IMR-90 (cell line): Measurements from ENCODE around the gene CHMP4B. TPM values are rescaled to one million over a fixed set of nuclear protein-coding genes. Genes with fewer than 3 reads are reported as not detected.

ENCODE experiments used
- ATAC-seq: fragments of 200-7000 bp; cut with Tn5 transposase; 2 replicates; pipeline ENCODE4 v1.9.1; 2020; ENCODE audit warnings: low read depth, mild to moderate bottlenecking, moderate library complexity
- BruUV-seq: library from RNA; stranded (reverse); fragments of 400-500 nt; replicated peaks from 2 replicates; lab custom pipeline; 2021; lab: Mats Ljungman, UMichigan
- CTCF ChIA-PET: fragments of 300-600 bp; formaldehyde crosslinking; extraction: SDS; loops from one replicate; lab custom pipeline; 2021; ENCODE audit warnings: antibody characterized with exemption; lab: Yijun Ruan, JAX
- POLR2A ChIA-PET: fragments of 300-600 bp; sonication (Branson Sonifier 250); formaldehyde crosslinking; loops from one replicate; lab custom pipeline; 2022; ENCODE audit warnings: antibody characterized with exemption; ENCODE audit not compliant: unreplicated experiment; lab: Charles Lee
- DNase-seq: peaks from one replicate; pipeline ENCODE4 v3.0.0; 2013
- H2AFZ ChIP-seq: replicated peaks from 2 replicates; pipeline ENCODE3; 2013; ENCODE audit warnings: low read length, mild to moderate bottlenecking; ENCODE audit not compliant: poor library complexity
- H2AK5ac ChIP-seq: 2 replicates; pipeline ENCODE4 v1.6.1; 2013; ENCODE audit warnings: low read depth, low read length, inconsistent platforms
- H2AK9ac ChIP-seq: replicated peaks from 2 replicates; pipeline ENCODE3; 2013; ENCODE audit warnings: mild to moderate bottlenecking, low read depth, low read length, moderate library complexity; ENCODE audit not compliant: poor library complexity
- H2BK120ac ChIP-seq: 2 replicates; pipeline ENCODE4 v1.6.1; 2013; ENCODE audit warnings: low read depth, low read length, inconsistent platforms
- H2BK15ac ChIP-seq: 3 replicates; pipeline ENCODE4 v1.6.1; 2013; ENCODE audit warnings: low read depth, low read length, inconsistent platforms
- H2BK20ac ChIP-seq: 2 replicates; pipeline ENCODE4 v1.6.1; 2013; ENCODE audit warnings: low read depth, mild to moderate bottlenecking, inconsistent platforms, low read length, moderate library complexity
- H2BK5ac ChIP-seq: 2 replicates; pipeline ENCODE4 v1.6.1; 2013; ENCODE audit warnings: mild to moderate bottlenecking, low read depth, low read length, inconsistent platforms; ENCODE audit not compliant: poor library complexity, severe bottlenecking
- H3K14ac ChIP-seq: replicated peaks from 2 replicates; pipeline ENCODE4 v1.6.1; 2013; ENCODE audit warnings: low read depth, low read length, inconsistent platforms
- H3K18ac ChIP-seq: 2 replicates; pipeline ENCODE4 v1.6.1; 2013; ENCODE audit warnings: low read depth, low read length, control low read depth
- H3K23ac ChIP-seq: 2 replicates; pipeline ENCODE4 v1.6.1; 2013; ENCODE audit warnings: low read depth, low read length, inconsistent platforms
- H3K27ac ChIP-seq: 2 replicates; pipeline ENCODE4 v1.5.1; 2013; ENCODE audit warnings: mild to moderate bottlenecking, control low read depth, low read length; ENCODE audit not compliant: insufficient read depth
- H3K27me3 ChIP-seq: 2 replicates; pipeline ENCODE4 v1.6.1; 2013; ENCODE audit warnings: low read length; ENCODE audit not compliant: control insufficient read depth, insufficient read depth
- H3K36me3 ChIP-seq: 2 replicates; pipeline ENCODE4 v1.6.1; 2013; ENCODE audit warnings: low read length, mixed read lengths; ENCODE audit not compliant: control insufficient read depth, insufficient read depth
- H3K4ac ChIP-seq: 2 replicates; pipeline ENCODE4 v1.6.1; 2013; ENCODE audit warnings: low read depth, low read length, inconsistent platforms
- H3K4me1 ChIP-seq: 2 replicates; pipeline ENCODE4 v1.6.1; 2013; ENCODE audit warnings: low read length, mixed read lengths; ENCODE audit not compliant: control insufficient read depth, insufficient read depth
- H3K4me2 ChIP-seq: 2 replicates; pipeline ENCODE4 v1.6.1; 2013; ENCODE audit warnings: low read depth, mild to moderate bottlenecking, control low read depth, low read length, moderate library complexity
- H3K4me3 ChIP-seq: 2 replicates; pipeline ENCODE4 v1.5.1; 2013; ENCODE audit warnings: low read depth, mild to moderate bottlenecking, control low read depth, low read length, moderate library complexity; ENCODE audit not compliant: insufficient read depth
- H3K56ac ChIP-seq: 2 replicates; pipeline ENCODE4 v1.6.1; 2013; ENCODE audit warnings: low read length, inconsistent platforms; ENCODE audit not compliant: insufficient read depth; ENCODE audit errors: extremely low read depth
- H3K79me1 ChIP-seq, 2 experiments: 2 replicates each; pipeline ENCODE4 v1.6.1; 2013; ENCODE audit warnings: low read length in 2 of 2, inconsistent platforms in 1 of 2, low read depth in 1 of 2
- H3K9ac ChIP-seq: 2 replicates; pipeline ENCODE4 v1.6.1; 2013; ENCODE audit warnings: low read depth, low read length, control low read depth
- H3K9me1 ChIP-seq: 2 replicates; pipeline ENCODE4 v1.6.1; 2013; ENCODE audit warnings: low read length, inconsistent platforms; ENCODE audit not compliant: insufficient read depth
- H3K9me3 ChIP-seq: 2 replicates; pipeline ENCODE4 v1.6.1; 2013; ENCODE audit warnings: low read length; ENCODE audit not compliant: control insufficient read depth, insufficient read depth
- H4K20me1 ChIP-seq: 2 replicates; pipeline ENCODE4 v1.6.1; 2013; ENCODE audit warnings: low read length, inconsistent platforms; ENCODE audit not compliant: insufficient read depth
- H4K5ac ChIP-seq: 2 replicates; pipeline ENCODE4 v1.6.1; 2013; ENCODE audit warnings: mild to moderate bottlenecking, low read depth, low read length, control low read depth
- H4K8ac ChIP-seq, 2 experiments: 2 replicates each; pipeline ENCODE4 v1.6.1; 2013; ENCODE audit warnings: low read depth in 2 of 2, low read length in 2 of 2, control low read depth in 1 of 2, inconsistent platforms in 1 of 2
- H4K91ac ChIP-seq: 2 replicates; pipeline ENCODE4 v1.6.1; 2013; ENCODE audit warnings: low read depth, low read length, inconsistent platforms; ENCODE audit not compliant: insufficient read depth
- BHLHE40 ChIP-seq: fragments of 150-350 bp; IDR thresholded peaks from 2 replicates; pipeline ENCODE4 v1.6.1; 2016; ENCODE audit warnings: mild to moderate bottlenecking, low read depth, low read length
- CEBPB ChIP-seq: IDR thresholded peaks from 2 replicates; pipeline ENCODE4 v1.6.1; 2012; ENCODE audit warnings: low read depth, low read length, improper control_type of control experiment
- FOS ChIP-seq: fragments of 150-350 bp; IDR thresholded peaks from 2 replicates; pipeline ENCODE4 v1.6.1; 2016; ENCODE audit warnings: low read depth, low read length
- MAZ ChIP-seq: IDR thresholded peaks from 2 replicates; pipeline ENCODE4 v1.6.1; 2012; ENCODE audit warnings: low read depth, mild to moderate bottlenecking, low read length, improper control_type of control experiment, moderate library complexity, borderline replicate concordance
- MXI1 ChIP-seq: IDR thresholded peaks from 2 replicates; pipeline ENCODE4 v1.6.1; 2012; ENCODE audit warnings: low read depth, mild to moderate bottlenecking, low read length, moderate library complexity, borderline replicate concordance
- NFE2L2 ChIP-seq: fragments of 150-350 bp; IDR thresholded peaks from 2 replicates; pipeline ENCODE4 v1.6.1; 2016; ENCODE audit warnings: low read depth, mild to moderate bottlenecking, low read length
- POLR2A ChIP-seq: IDR thresholded peaks from 2 replicates; pipeline ENCODE4 v1.6.1; 2012; ENCODE audit warnings: mild to moderate bottlenecking, low read depth, low read length
- RAD21 ChIP-seq: IDR thresholded peaks from 2 replicates; pipeline ENCODE4 v1.6.1; 2012; ENCODE audit warnings: low read length, improper control_type of control experiment
- RCOR1 ChIP-seq: IDR thresholded peaks from 2 replicates; pipeline ENCODE4 v1.6.1; 2012; ENCODE audit warnings: mild to moderate bottlenecking, low read length, improper control_type of control experiment; ENCODE audit not compliant: insufficient replicate concordance
- RFX5 ChIP-seq: IDR thresholded peaks from 2 replicates; pipeline ENCODE4 v1.8.0; 2012; ENCODE audit warnings: low read depth, mild to moderate bottlenecking, low read length, moderate library complexity
- SMC3 ChIP-seq: fragments of 150-350 bp; IDR thresholded peaks from 2 replicates; pipeline ENCODE4 v1.6.1; 2016; ENCODE audit warnings: low read depth, mild to moderate bottlenecking, antibody characterized with exemption, low read length, moderate library complexity
- WGBS, 2 experiments: methylation state at CpG; one replicate each; pipeline versions ENCODE4 v1.1.5 to v1.1.7; 2013; ENCODE audit warnings: missing lambda C conversion rate in 2 of 2; ENCODE audit not compliant: insufficient read length in 1 of 2; ENCODE audit errors: extremely low coverage in 2 of 2; 5-methylcytosine and 5-hydroxymethylcytosine counted together
- dilution Hi-C: fragments of 300-500 bp; cut with HindIII; formaldehyde crosslinking; loops from one replicate; pipeline ENCODE4 v1.14.3; 2018; ENCODE audit warnings: low sequenced_read_pairs; ENCODE audit not compliant: unreplicated experiment
- in situ Hi-C: fragments of 300-500 bp; cut with MboI; formaldehyde crosslinking; loops from 3 replicates; pipeline ENCODE4 v1.14.3; 2019; ENCODE audit warnings: low sequenced_read_pairs, inconsistent platforms, mixed read lengths
- intact Hi-C: fragments of 100-400 bp; cut with micrococcal nuclease; formaldehyde crosslinking; loops from 2 replicates; pipeline ENCODE4 v1.10.0; 2022
- polyA plus RNA-seq, 3 experiments: library from polyadenylated mRNA; depleted of rRNA; stranded (reverse); fragments of >200 nt; gene quantifications; 2 replicates each; pipeline ENCODE4 v1.2.3, GENCODE V29; 2012; ENCODE audit warnings: low replicate concordance in 1 of 3
- total RNA-seq: library from RNA; depleted of rRNA; stranded (reverse); fragments of >200 nt; gene quantifications from 2 replicates; pipeline ENCODE4 v1.2.3, GENCODE V29; 2012
- TF ChIP-seq, protein P1 (sequence below): fragments of 150-350 bp; IDR thresholded peaks from 2 replicates; pipeline ENCODE4 v1.6.1; 2016; ENCODE audit warnings: low read depth, mild to moderate bottlenecking, low read length, moderate library complexity, borderline replicate concordance
- TF ChIP-seq, protein P2 (sequence below): fragments of 150-350 bp; IDR thresholded peaks from 2 replicates; pipeline ENCODE4 v1.6.1; 2017; ENCODE audit warnings: mild to moderate bottlenecking, antibody characterized with exemption, low read length, low read depth

CHMP4B gene
- total and polyA plus RNA-seq, 2 of the 4 experiments (the other 2 are of a cell fraction): 30.3 to 94.8 TPM

DNA sequence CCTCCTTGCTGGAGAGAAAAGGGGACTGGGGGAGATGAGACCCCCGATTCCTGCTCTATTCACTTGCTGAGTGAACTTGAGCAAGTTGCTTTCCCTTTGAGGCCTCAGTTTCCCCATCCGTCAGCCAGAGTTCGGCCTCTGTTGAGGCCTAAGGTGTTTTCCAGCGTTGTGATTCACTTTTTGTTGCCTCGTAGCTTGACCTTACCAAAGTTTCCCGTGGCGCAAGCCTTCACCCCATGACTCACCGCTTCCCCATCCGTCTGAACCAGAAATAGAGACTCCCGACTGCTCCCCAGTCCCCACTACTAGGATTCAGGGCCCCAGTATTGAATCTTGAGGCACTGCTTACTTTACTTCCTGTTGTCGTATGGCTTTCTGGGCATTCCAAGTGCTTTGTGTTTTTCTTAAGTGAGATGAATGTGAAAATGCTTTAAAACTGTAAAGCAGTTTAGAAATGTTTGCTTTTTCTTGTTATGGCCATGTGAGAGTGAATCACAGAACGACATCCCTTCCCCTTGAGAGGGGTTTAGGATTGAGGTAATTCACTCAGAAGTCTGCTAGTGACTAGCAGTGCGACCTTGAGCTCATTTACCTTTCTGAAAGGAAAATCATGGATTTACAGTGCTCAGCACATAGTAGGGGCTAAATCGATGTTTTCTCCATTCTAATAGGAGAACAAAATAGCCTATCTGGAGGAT lies 1.2 kb downstream of the CHMP4B start:
- peak overlapping the region; percentile 88 for H3K23ac ChIP-seq
- WGBS, 2 experiments: 6% methylated on average over 7 of the region's 14 CpGs; no CpG with 5 or more reads in 1 of the 2 experiments
- peak overlapping the region; percentile 78 for H2BK120ac ChIP-seq
- CTCF ChIA-PET: interaction anchor here (0.6 kb wide), 1 partner anchor 261 kb away, joined by 5 read pairs; no protein-coding TSS in a partner anchor
- peak overlapping the region; percentile 95 for H4K5ac ChIP-seq
- peaks cover 17 to 55% of the 10 kb centered on the region in 2 experiments for H3K79me1 ChIP-seq
- peak overlapping the region; percentile 72; the same call in 2 of the 3 replicates for H2BK15ac ChIP-seq
- peak overlapping the region; percentile 99 for H3K9ac ChIP-seq
- H3K4me3 ChIP-seq: peak overlapping the region; percentile 90
- peaks cover 7% of the 10 kb centered on the region for H3K4me1 ChIP-seq
- peaks cover 54% of the 10 kb centered on the region for H4K20me1 ChIP-seq
- dilution Hi-C loops: no loop called here
- peak overlapping the region; percentile 89 for H3K18ac ChIP-seq
- no peaks in the 10 kb centered on the region for H3K27me3 ChIP-seq
- H3K56ac ChIP-seq: peak overlapping the region; percentile 57
- H3K27ac ChIP-seq: peak overlapping the region; percentile 98
- peaks cover 26% of the 10 kb centered on the region for H3K9me1 ChIP-seq
- peak overlapping the region; percentile 95 for H2AK9ac ChIP-seq
- peaks cover 3% of the 10 kb centered on the region for H3K36me3 ChIP-seq
- intact Hi-C loops: loop anchor here (5.0 to 10.0 kb wide), 2 partner anchors 80 to 148 kb away; partner anchors contain the start of genes ACTL10, C20orf144 and ZNF341
- peak; percentile 15 for ATAC-seq
- peak overlapping the region; percentile 93 for H3K4ac ChIP-seq
- H3K4me2 ChIP-seq: peak overlapping the region; percentile 98
- H3K14ac ChIP-seq: peak overlapping the region; percentile 92
- H2BK20ac ChIP-seq: no peak overlapping the region
- POLR2A ChIA-PET: interaction anchor here (0.6 kb wide), 2 partner anchors 17 to 371 kb away, joined by 3 to 8 read pairs; no protein-coding TSS in a partner anchor
- in situ Hi-C loops: no loop called here
- peak overlapping the region; percentile 84 for H2AFZ ChIP-seq
- peak overlapping the region; percentile 89 for H4K91ac ChIP-seq
- peak overlapping the region; percentile 53 to 89 for H4K8ac ChIP-seq
- peak overlapping the region; percentile 53 for H2BK5ac ChIP-seq
- H2AK5ac ChIP-seq: peak overlapping the region; percentile 78
- peak; percentile 91 for DNase-seq
- TSS peak; percentile 54 for BruUV-seq
- H3K9me3 ChIP-seq: no peaks in the 10 kb centered on the region
- TF ChIP-seq, protein P1, sequence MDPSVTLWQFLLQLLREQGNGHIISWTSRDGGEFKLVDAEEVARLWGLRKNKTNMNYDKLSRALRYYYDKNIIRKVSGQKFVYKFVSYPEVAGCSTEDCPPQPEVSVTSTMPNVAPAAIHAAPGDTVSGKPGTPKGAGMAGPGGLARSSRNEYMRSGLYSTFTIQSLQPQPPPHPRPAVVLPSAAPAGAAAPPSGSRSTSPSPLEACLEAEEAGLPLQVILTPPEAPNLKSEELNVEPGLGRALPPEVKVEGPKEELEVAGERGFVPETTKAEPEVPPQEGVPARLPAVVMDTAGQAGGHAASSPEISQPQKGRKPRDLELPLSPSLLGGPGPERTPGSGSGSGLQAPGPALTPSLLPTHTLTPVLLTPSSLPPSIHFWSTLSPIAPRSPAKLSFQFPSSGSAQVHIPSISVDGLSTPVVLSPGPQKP: no peak
- TF ChIP-seq RFX5: no peak
- TF ChIP-seq RAD21: no peak
- TF ChIP-seq SMC3: no peak
- TF ChIP-seq CEBPB: peak; percentile 91
- TF ChIP-seq NFE2L2: no peak
- peak; percentile 46; the same call in 1 of the 2 replicates for TF ChIP-seq MAZ
- peak; percentile 37; the same call in 1 of the 2 replicates for TF ChIP-seq BHLHE40
- TF ChIP-seq, protein P2, sequence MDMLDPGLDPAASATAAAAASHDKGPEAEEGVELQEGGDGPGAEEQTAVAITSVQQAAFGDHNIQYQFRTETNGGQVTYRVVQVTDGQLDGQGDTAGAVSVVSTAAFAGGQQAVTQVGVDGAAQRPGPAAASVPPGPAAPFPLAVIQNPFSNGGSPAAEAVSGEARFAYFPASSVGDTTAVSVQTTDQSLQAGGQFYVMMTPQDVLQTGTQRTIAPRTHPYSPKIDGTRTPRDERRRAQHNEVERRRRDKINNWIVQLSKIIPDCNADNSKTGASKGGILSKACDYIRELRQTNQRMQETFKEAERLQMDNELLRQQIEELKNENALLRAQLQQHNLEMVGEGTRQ: no peak
- peak; percentile 10; the same call in 1 of the 2 replicates for TF ChIP-seq POLR2A
- peak; percentile 96 for TF ChIP-seq FOS
- peak; percentile 40; the same call in 1 of the 2 replicates for TF ChIP-seq MXI1
- TF ChIP-seq RCOR1: no peak
